ENCODE measurements around the gene YES1.

DNA sequence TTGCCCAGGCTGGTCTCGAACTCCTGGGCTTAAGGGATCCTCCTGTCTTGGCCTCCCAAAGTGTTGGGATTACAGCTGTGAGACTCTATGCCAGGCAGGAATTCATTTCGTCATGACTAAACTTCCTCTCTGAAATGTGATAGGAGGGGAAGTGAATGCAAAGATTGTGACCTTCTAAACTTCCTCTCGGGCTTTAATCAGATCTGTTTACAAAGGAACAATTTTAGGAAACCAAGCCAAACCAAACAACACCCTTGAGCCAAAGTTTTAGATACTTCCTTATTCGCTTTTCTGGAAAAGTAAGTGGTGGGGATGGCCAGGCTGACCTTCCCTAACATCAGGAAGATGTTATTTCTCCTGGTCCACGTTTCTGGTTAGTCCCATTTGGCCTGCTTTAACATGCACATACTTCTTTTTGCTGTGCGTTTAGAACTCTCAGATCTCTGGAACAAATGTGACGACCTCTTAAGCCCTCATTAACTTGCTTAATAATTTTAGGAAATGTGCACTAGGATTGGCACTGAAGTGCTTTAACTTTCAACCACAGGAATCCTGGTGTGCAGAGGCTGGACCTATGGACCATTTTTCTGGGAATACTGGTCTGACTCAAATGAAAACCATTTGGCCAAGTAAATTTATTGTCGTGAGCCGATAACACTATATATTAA lies 33.2 kb upstream of the YES1 start:
- TF ChIP-seq EP300 (IDR thresholded peaks at IDR 0.05) = peak in 1 of 4 donors; percentile 66
- TF ChIP-seq, protein P1, sequence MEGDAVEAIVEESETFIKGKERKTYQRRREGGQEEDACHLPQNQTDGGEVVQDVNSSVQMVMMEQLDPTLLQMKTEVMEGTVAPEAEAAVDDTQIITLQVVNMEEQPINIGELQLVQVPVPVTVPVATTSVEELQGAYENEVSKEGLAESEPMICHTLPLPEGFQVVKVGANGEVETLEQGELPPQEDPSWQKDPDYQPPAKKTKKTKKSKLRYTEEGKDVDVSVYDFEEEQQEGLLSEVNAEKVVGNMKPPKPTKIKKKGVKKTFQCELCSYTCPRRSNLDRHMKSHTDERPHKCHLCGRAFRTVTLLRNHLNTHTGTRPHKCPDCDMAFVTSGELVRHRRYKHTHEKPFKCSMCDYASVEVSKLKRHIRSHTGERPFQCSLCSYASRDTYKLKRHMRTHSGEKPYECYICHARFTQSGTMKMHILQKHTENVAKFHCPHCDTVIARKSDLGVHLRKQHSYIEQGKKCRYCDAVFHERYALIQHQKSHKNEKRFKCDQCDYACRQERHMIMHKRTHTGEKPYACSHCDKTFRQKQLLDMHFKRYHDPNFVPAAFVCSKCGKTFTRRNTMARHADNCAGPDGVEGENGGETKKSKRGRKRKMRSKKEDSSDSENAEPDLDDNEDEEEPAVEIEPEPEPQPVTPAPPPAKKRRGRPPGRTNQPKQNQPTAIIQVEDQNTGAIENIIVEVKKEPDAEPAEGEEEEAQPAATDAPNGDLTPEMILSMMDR (IDR thresholded peaks at IDR 0.05) = no peak
